Endothelial cell of umbilical vein (primary cell): Measurements from ENCODE around the gene OR52N4. TPM values are rescaled to one million over a fixed set of nuclear protein-coding genes. Genes with fewer than 3 reads are reported as not detected.

Experiments
- BruUV-seq: library from RNA; stranded (reverse); fragments of 400-500 nt; replicated peaks from 2 replicates; lab custom pipeline; 2021; lab: Mats Ljungman, UMichigan
- CTCF ChIA-PET: fragments of 300-600, 350-600 bp; sonication (Branson Sonifier 250); formaldehyde crosslinking; loops from one replicate; lab custom pipeline; 2021; ENCODE audit warnings: antibody characterized with exemption, inconsistent platforms; lab: Charles Lee
- POLR2A ChIA-PET: fragments of 300-600, 350-600 bp; sonication (Branson Sonifier 250); formaldehyde crosslinking; loops from one replicate; lab custom pipeline; 2021; ENCODE audit warnings: antibody characterized with exemption, inconsistent platforms; lab: Charles Lee
- DNase-seq: peaks from one replicate; pipeline ENCODE4 v3.0.0-alpha.2; 2011; ENCODE audit warnings: low read depth, low spot score
- FAIRE-seq: peaks from 2 replicates; lab custom pipeline; 2011; peaks lifted over from hg19 to GRCh38; lab: Jason Lieb, UNC
- H2AFZ ChIP-seq: 2 replicates; pipeline ENCODE4 v1.6.0; 2012; ENCODE audit warnings: low read depth, low read length, control low read depth, inconsistent platforms
- H3K27ac ChIP-seq: 2 replicates; pipeline ENCODE4 v1.5.1; 2011; ENCODE audit warnings: low read depth, mild to moderate bottlenecking, control low read depth, low read length, moderate library complexity; ENCODE audit not compliant: insufficient read depth
- H3K27me3 ChIP-seq, 2 experiments: 2 replicates each; pipeline versions ENCODE4 v1.6.0 to v1.6.1; 2011; ENCODE audit warnings: low read length in 2 of 2, mixed read lengths in 1 of 2; ENCODE audit not compliant: control insufficient read depth in 2 of 2, insufficient read depth in 2 of 2
- H3K36me3 ChIP-seq, 2 experiments: 2 replicates in 1 of 2; 3 replicates in 1 of 2; pipeline ENCODE4 v1.5.1; 2011; ENCODE audit warnings: low read length in 2 of 2, mild to moderate bottlenecking in 1 of 2, moderate library complexity in 1 of 2; ENCODE audit not compliant: control insufficient read depth in 2 of 2, insufficient read depth in 2 of 2; ENCODE audit errors: extremely low read depth in 1 of 2
- H3K4me1 ChIP-seq: 3 replicates; pipeline ENCODE4 v1.5.1; 2011; ENCODE audit warnings: mild to moderate bottlenecking, low read length; ENCODE audit not compliant: control insufficient read depth, insufficient read depth; ENCODE audit errors: extremely low read depth
- H3K4me2 ChIP-seq: 2 replicates; pipeline ENCODE4 v1.6.1; 2011; ENCODE audit warnings: low read length, control low read depth, mixed read lengths; ENCODE audit not compliant: insufficient read depth
- H3K4me3 ChIP-seq, 3 experiments: fragments of 200-600 bp in 1 of 3; sonication (generic), shearing (Covaris generic) in 1 of 3; replicated peaks in 1 of 3; 2 replicates each; pipeline ENCODE4 v1.5.1; 2011 to 2016; ENCODE audit warnings: control low read depth in 3 of 3, low read length in 3 of 3, mild to moderate bottlenecking in 2 of 3, inconsistent platforms in 1 of 3, low read depth in 1 of 3, moderate library complexity in 1 of 3; ENCODE audit not compliant: insufficient read depth in 1 of 3
- H3K79me2 ChIP-seq: 2 replicates; pipeline ENCODE4 v1.6.0; 2012; ENCODE audit warnings: low read length, inconsistent platforms; ENCODE audit not compliant: control insufficient read depth, insufficient read depth
- H3K9ac ChIP-seq: replicated peaks from 2 replicates; pipeline ENCODE3; 2011; ENCODE audit warnings: low read length, control low read depth; ENCODE audit not compliant: insufficient read depth; ENCODE audit errors: extremely low read depth
- H3K9me1 ChIP-seq: replicated peaks from 3 replicates; pipeline ENCODE4 v1.6.0; 2011; ENCODE audit warnings: mild to moderate bottlenecking, low read length; ENCODE audit not compliant: control insufficient read depth, insufficient read depth; ENCODE audit errors: extremely low read depth
- H3K9me3 ChIP-seq: replicated peaks from 2 replicates; pipeline ENCODE4 v1.5.1; 2012; ENCODE audit warnings: low read length, inconsistent platforms; ENCODE audit not compliant: control insufficient read depth, insufficient read depth
- H4K20me1 ChIP-seq: replicated peaks from 2 replicates; pipeline ENCODE3; 2011; ENCODE audit warnings: mild to moderate bottlenecking, low read length; ENCODE audit not compliant: control insufficient read depth, insufficient read depth; ENCODE audit errors: extremely low read depth
- EZH2 ChIP-seq: IDR thresholded peaks from 2 replicates; pipeline ENCODE4 v1.6.1; 2012; ENCODE audit warnings: borderline replicate concordance, low read depth, mild to moderate bottlenecking, moderate library complexity, low read length, inconsistent platforms; ENCODE audit not compliant: severe bottlenecking
- FOS ChIP-seq: IDR thresholded peaks from 2 replicates; pipeline ENCODE4 v1.6.1; 2011; ENCODE audit warnings: mild to moderate bottlenecking, low read length, moderate library complexity, borderline replicate concordance; ENCODE audit not compliant: insufficient read depth
- GATA2 ChIP-seq: IDR thresholded peaks from 2 replicates; pipeline ENCODE4 v1.7.0; 2011; ENCODE audit warnings: low read depth, mild to moderate bottlenecking, moderate library complexity, mixed read lengths, low read length; ENCODE audit not compliant: insufficient read length, insufficient read depth
- JUN ChIP-seq: IDR thresholded peaks from 2 replicates; pipeline ENCODE4 v1.6.1; 2011; ENCODE audit warnings: borderline replicate concordance, low read depth; ENCODE audit not compliant: insufficient read length, insufficient read depth
- MYC ChIP-seq: IDR thresholded peaks from one replicate; pipeline ENCODE4 v1.6.1; 2011; ENCODE audit warnings: mild to moderate bottlenecking, low read depth, low read length
- POLR2A ChIP-seq: IDR thresholded peaks from 2 replicates; pipeline ENCODE4 v1.6.1; 2012; ENCODE audit warnings: low read depth, mild to moderate bottlenecking, control low read depth, low read length
- POLR2AphosphoS5 ChIP-seq: IDR thresholded peaks from 2 replicates; pipeline ENCODE4 v1.6.1; 2012; ENCODE audit warnings: low read depth, mild to moderate bottlenecking, control low read depth, low read length, moderate library complexity; ENCODE audit not compliant: insufficient read depth
- dilution Hi-C: fragments of 300-500 bp; cut with MboI; formaldehyde crosslinking; loops from one replicate; pipeline ENCODE4 v1.15.0; 2019; ENCODE audit warnings: low sequenced_read_pairs; ENCODE audit not compliant: extremely low pct_ligation_motif_present
- intact Hi-C: fragments of 100-400 bp; cut with micrococcal nuclease; formaldehyde crosslinking; loops from one replicate; pipeline ENCODE4 v1.10.0; 2022
- polyA plus RNA-seq, 4 experiments: library from polyadenylated mRNA; depleted of rRNA in 3 of 4; stranded (reverse) in 3 of 4; unstranded in 1 of 4; fragments of >200 nt; gene quantifications; 2 replicates each; pipeline versions ENCODE4 v1.2.1 to v1.2.3, GENCODE V29; 2011 to 2012; ENCODE audit warnings: missing spikeins in 1 of 4
- total RNA-seq: library from RNA; stranded (reverse); gene quantifications from 2 replicates; pipeline ENCODE4 v1.2.3, GENCODE V29; 2021
- TF ChIP-seq, protein P1 (sequence below): IDR thresholded peaks from 2 replicates; pipeline ENCODE4 v1.6.1; 2011; ENCODE audit not compliant: insufficient read depth, insufficient read length
- TF ChIP-seq, protein P2 (sequence below), 2 donors: IDR thresholded peaks; 1 replicate in 1 of 2; 2 replicates in 1 of 2; pipeline ENCODE4 v1.5.1; 2011; ENCODE audit warnings: low read length in 2 of 2, mild to moderate bottlenecking in 2 of 2, moderate library complexity in 2 of 2, control low read depth in 1 of 2, inconsistent platforms in 1 of 2, low read depth in 1 of 2; ENCODE audit not compliant: insufficient read depth in 1 of 2; ENCODE audit errors: extremely low read depth in 1 of 2

Gene OR52N4
- total and polyA plus RNA-seq, 2 donors (not counting 3 experiments of a cell fraction or from before 2014, with no cell fraction given) = 0.10 TPM; not detected in 1

GRCh38 chr11:5791165-5791564, 37.1 kb downstream of the OR52N4 start, which contains the start of gene OR52N1:
Gene OR52N1, minus strand, starts transcription at chr11:5791265. Its CDS starts 2,449 bp downstream, at chr11:5788816.
- FAIRE-seq (no peak), DNase-seq (no peak)
- Histone ChIP-seq H3K27me3 (no peaks in the 10 kb centered on the region), H3K9me1 (no peaks in the 10 kb centered on the region), H3K9me3 (no peaks in the 10 kb centered on the region), H3K79me2 (no peaks in the 10 kb centered on the region), H3K36me3 (no peaks in the 10 kb centered on the region), H3K27ac (no peak within 1 kb of the TSS), H2AFZ (no peak within 1 kb of the TSS), H3K4me2 (no peak within 1 kb of the TSS), H3K9ac (no peak within 1 kb of the TSS), H4K20me1 (no peaks in the 10 kb centered on the region), H3K4me1 (no peaks in the 10 kb centered on the region), H3K4me3 (no peak within 1 kb of the TSS)
- ChIA-PET POLR2A (no interaction called here), CTCF (no interaction called here)
- no TSS peak for BruUV-seq
- dilution Hi-C loops (no loop called here), intact Hi-C loops (no loop called here)
- TF ChIP-seq MYC = no peak
- TF ChIP-seq, protein P1, sequence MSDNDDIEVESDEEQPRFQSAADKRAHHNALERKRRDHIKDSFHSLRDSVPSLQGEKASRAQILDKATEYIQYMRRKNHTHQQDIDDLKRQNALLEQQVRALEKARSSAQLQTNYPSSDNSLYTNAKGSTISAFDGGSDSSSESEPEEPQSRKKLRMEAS = no peak
- TF ChIP-seq POLR2AphosphoS5 = no peak
- no peak for TF ChIP-seq FOS
- TF ChIP-seq GATA2 = no peak
- TF ChIP-seq POLR2A = no peak
- TF ChIP-seq, protein P2, sequence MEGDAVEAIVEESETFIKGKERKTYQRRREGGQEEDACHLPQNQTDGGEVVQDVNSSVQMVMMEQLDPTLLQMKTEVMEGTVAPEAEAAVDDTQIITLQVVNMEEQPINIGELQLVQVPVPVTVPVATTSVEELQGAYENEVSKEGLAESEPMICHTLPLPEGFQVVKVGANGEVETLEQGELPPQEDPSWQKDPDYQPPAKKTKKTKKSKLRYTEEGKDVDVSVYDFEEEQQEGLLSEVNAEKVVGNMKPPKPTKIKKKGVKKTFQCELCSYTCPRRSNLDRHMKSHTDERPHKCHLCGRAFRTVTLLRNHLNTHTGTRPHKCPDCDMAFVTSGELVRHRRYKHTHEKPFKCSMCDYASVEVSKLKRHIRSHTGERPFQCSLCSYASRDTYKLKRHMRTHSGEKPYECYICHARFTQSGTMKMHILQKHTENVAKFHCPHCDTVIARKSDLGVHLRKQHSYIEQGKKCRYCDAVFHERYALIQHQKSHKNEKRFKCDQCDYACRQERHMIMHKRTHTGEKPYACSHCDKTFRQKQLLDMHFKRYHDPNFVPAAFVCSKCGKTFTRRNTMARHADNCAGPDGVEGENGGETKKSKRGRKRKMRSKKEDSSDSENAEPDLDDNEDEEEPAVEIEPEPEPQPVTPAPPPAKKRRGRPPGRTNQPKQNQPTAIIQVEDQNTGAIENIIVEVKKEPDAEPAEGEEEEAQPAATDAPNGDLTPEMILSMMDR (IDR thresholded peaks at IDR 0.05; ENCODE audit: extremely low read depth in 1 of 2, insufficient read depth in 1 of 2, low read depth in 1 of 2, low read length in 2 of 2) = no peak
- no peak for TF ChIP-seq JUN
- no peak for TF ChIP-seq EZH2
